Mammary microvascular endothelial cell (primary cell): Measurements from ENCODE around the gene TAS2R31. TPM values are rescaled to one million over a fixed set of nuclear protein-coding genes. Genes with fewer than 3 reads are reported as not detected.

Source experiments
- total RNA-seq: library from RNA; depleted of rRNA; stranded (reverse); fragments of >200 nt; gene quantifications from 2 replicates; pipeline ENCODE4 v1.2.3, GENCODE V29; 2015

The TAS2R31 gene, protein sequence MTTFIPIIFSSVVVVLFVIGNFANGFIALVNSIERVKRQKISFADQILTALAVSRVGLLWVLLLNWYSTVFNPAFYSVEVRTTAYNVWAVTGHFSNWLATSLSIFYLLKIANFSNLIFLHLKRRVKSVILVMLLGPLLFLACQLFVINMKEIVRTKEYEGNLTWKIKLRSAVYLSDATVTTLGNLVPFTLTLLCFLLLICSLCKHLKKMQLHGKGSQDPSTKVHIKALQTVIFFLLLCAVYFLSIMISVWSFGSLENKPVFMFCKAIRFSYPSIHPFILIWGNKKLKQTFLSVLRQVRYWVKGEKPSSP
- 0.15 TPM in 1 of 2 replicates, not detected in the other for total RNA-seq

DNA sequence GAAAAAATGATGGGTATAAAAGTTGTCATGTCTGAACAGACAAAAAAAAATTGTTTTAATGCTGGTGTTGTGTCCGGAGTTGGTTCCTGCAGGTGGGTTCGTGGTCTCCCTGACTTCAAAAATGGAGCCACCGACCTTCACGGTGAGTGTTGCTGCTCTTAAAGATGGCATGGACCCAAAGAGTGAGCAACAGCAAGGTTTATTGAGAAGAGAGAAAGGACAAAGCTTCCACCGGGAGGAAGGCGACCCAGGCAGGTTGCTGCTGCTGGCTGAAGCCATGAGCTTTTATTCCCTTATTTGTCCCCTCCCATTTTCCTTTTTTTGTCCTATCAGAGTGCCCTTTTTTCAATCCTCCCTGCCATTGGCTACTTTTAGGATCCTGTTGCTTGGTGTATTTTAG is at the start of gene TAS2R31:
Gene TAS2R31 (minus strand): TSS at position 101 of the 400 bp plus-strand sequence. CDS start 72 bp downstream, at position 29.

GRCh38 chr12:11062194-11062593 is 31.0 kb upstream of the TAS2R31 start, which contains the start of gene TAS2R46:
Gene TAS2R46, minus strand, starts transcription at chr12:11062294. Its CDS starts 0 bp downstream, at chr12:11062294.

GRCh38 chr12:11022520-11022919 is 8.7 kb downstream of the TAS2R31 start, which contains the start of gene TAS2R19:
Gene TAS2R19, minus strand, starts transcription at chr12:11022620. Its CDS starts 49 bp downstream, at chr12:11022571.

GRCh38 chr12:10998204-10998603 is 33.0 kb downstream of the TAS2R31 start, which contains the start of gene TAS2R20:
Gene TAS2R20, minus strand, starts transcription at chr12:10998304. Its CDS starts 429 bp downstream, at chr12:10997875.

DNA sequence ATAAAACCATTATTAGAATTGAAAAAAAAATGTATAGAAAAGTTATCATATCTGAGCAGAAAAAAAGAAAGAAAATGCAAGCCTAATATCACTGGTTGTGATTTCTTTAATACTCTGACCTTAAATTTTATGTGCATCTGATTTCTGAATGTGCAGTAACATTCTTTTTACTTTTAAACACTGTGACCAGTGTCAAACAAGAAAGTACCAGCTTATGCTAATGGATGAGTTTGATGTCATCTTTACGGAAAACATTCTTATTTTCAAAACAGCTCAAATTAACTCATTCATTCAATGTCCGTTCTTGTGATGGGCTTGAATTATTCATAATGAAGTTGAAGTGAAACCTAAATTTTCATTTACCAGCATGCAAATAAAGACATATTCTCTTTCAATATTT is 44.4 kb downstream of the TAS2R31 start, which contains the start of gene TAS2R50:
Gene TAS2R50 (minus strand): TSS at position 101 of the 400 bp plus-strand sequence. CDS start 52 bp downstream, at position 49.

Other genes starting within 250 kb of the TAS2R31 start
- not detected in 2 replicates for gene TAS2R7, start 228.8 kb downstream of the TAS2R31 start, total RNA-seq
- not detected in 2 replicates for gene TAS2R8, start 224.1 kb downstream of the TAS2R31 start, total RNA-seq
- gene TAS2R9, start 221.2 kb downstream of the TAS2R31 start, total RNA-seq: not detected in 2 replicates
- gene TAS2R10, start 205.0 kb downstream of the TAS2R31 start, total RNA-seq: 0.13 TPM in 1 of 2 replicates, not detected in the other
- 0.20 TPM in 1 of 2 replicates, not detected in the other for gene PRR4, start 181.9 kb downstream of the TAS2R31 start, total RNA-seq
- gene PRH1, start 147.2 kb downstream of the TAS2R31 start, total RNA-seq: 3.0 and 6.0 TPM in 2 replicates
- 0.07 and 0.10 TPM in 2 replicates for gene TAS2R13, start 121.8 kb downstream of the TAS2R31 start, total RNA-seq
- not detected in 2 replicates for gene PRH2, start 102.2 kb downstream of the TAS2R31 start, total RNA-seq
- 0.07 and 0.84 TPM in 2 replicates for gene TAS2R14, start 92.1 kb downstream of the TAS2R31 start, total RNA-seq
- 0.15 and 0.20 TPM in 2 replicates for gene TAS2R50, start 44.5 kb downstream of the TAS2R31 start, total RNA-seq
- gene TAS2R20, start 33.1 kb downstream of the TAS2R31 start, total RNA-seq: 0.10 and 0.13 TPM in 2 replicates
- 0.39 and 0.53 TPM in 2 replicates for gene TAS2R19, start 8.8 kb downstream of the TAS2R31 start, total RNA-seq
- gene TAS2R46, start 30.9 kb upstream of the TAS2R31 start, total RNA-seq: 0.34 and 0.73 TPM in 2 replicates
- 0.53 TPM in 1 of 2 replicates, not detected in the other for gene TAS2R43, start 60.9 kb upstream of the TAS2R31 start, total RNA-seq
- gene TAS2R30, start 103.2 kb upstream of the TAS2R31 start, total RNA-seq: 0.05 and 0.20 TPM in 2 replicates
- gene SMIM10L1, start 139.8 kb upstream of the TAS2R31 start, total RNA-seq: 6.6 and 9.2 TPM in 2 replicates
- gene TAS2R42, start 155.5 kb upstream of the TAS2R31 start, total RNA-seq: not detected in 2 replicates
- gene PRB3, start 238.3 kb upstream of the TAS2R31 start, total RNA-seq: not detected in 2 replicates